ENCODE results near the gene THEMIS.

The THEMIS gene

DNA sequence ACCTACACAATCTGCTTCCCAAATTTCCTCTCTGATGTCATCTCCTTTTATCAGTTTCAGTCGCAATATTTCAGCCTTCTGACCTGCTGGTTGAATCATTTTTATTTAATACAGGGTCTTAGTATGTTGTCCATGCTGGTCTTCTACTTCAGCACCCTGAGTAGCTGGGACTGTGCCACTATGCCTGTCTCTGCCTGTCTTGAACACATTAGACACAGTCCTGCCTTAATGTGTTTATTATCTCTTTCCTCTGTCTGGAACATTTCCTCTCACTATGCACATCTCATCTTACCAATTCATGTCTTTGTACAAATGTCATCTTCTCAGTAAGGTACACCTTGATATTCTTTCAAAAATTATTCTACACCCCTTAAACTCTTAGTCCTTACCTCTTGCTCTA is 106.5 kb downstream of the THEMIS start:
- no peak for DNase-seq (ENCODE audit: low spot score)

- no peak for DNase-seq (ENCODE audit: low spot score)
These were observed 107.5 kb downstream of the THEMIS start for GRCh38 chr6:127793396-127793795.

DNA sequence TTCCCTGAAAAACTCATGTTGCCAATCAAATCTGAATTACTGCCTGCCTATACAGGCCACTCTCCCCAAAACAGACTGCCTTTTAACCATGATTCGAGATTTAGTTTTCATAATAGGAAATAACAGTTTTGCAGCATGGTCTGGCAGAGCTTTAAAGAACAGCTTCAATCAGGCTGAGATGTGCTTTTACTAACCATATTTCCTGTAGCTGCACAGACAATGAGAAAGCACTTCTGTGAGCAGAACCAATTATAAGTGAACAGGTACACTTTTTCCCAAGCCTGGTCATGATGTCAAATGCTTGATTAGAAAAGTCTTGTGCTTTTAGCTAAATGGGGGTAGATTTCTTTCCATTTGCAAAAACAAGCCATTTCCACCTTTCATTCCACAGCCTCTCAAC is 108.2 kb downstream of the THEMIS start:
- DNase-seq (ENCODE audit: low spot score): no peak

DNA sequence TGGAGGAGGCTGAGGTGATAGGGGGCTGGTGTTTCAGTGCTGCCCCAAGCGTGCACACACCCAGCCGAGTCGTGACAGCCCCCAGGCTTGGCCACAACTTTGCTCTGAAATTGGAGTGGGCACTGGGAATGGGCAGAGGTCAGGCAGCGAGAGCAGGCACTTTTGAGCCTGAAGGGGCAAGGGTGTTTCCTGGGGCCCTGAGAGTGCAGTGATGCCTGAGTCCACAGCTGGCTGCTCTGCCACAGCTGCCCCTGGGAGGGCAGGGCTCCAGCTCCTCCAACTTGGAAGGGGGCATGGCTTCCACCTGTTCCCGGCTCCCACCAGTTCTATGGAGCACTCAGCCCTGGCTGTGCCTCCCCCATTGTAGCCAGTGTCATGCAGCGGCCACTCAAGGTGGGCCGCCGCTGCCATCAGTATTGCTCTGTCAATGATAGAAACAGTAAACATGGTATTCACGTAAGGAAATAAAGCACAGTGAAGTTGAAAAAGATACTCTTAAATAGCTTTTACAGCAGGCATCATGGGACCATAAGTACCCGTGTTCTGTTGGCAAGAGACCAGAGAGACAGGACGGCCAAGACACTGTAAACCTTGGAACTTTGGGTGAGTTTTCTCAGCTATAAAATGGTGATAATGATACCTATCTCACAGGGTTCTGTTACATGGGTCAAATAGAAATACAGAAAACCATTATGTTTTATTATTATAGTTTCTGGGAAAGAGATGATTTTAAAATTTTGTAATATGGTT is 108.9 kb downstream of the THEMIS start:
- DNase-seq (ENCODE audit: low spot score): no peak

- no peak for DNase-seq (ENCODE audit: low spot score)
These were observed 110.3 kb downstream of the THEMIS start for GRCh38 chr6:127790571-127790970.

DNA sequence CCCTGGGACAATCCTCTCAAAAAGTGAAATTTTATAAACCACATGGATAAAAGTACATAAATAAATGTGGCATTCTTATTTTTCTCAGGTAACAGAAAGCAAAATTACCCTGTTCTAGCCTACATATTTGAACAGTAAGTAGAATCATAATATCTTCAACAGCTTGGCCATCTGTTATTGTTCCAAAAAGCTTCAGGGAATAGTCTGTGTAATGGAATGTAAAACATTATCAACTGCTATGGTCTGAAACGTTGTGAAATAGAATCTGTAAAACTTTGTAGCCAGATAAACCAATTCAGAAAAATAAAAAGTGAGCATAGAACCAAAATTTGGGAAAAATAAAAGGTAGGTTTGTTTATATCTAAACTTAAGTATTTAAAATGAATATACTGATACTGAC is 114.7 kb downstream of the THEMIS start:
- no peak for DNase-seq (ENCODE audit: low spot score)

GRCh38 chr6:127784468-127784867 is 116.4 kb downstream of the THEMIS start:
- no peak for DNase-seq (ENCODE audit: low spot score)

DNA sequence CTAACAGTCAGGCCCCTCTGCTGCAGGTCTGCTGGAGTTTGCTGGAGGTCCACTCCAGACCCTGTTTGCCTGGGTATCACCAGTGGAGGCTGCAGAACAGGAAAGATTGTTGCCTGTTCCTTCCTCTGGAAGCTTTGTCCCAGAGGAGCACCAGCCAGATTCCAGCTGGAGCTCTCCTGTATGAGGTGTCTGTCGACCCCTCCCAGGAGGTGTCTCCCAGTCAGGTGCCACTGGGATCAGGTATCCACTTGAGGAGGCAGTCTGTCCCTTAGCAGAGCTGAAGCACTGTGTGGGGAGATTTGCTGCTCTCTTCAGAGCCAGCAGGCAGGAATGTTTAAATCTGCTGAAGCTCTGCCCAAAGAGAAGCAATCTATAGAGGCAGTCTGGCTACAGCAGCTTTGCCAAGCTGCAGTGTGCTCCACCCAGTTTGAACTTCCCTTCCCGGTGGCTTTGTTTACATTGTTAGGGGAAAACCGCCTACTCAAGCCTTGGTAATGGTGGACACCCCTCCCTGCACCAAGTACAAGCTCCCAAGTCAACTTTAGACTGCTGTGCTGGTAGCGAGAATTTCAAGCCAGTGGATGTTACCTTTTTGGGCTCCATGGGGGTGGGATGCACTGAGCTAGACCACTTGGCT is 119.1 kb downstream of the THEMIS start:
- peak; percentile 3 for DNase-seq (ENCODE audit: low spot score)

DNA sequence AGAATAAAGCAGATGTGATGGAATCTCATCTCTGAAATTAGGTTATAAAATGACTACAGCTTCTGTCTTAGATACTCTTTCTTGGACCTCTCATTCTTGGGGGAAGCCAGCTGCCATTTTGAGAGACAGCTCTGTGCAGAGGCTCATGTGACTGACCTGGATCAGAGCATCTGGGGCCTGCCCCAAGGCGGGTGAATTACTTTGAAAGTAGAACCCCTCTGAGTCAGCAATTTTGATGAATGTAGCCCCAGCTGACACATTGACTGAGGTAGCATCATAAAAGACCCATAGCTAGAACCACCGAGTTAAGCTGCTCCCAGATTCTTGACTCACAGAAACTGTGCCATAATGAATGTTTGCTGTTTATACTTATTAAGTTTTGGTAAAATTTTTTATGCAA is 124.5 kb downstream of the THEMIS start:
- DNase-seq (ENCODE audit: low spot score): no peak

GRCh38 chr6:127775371-127775770 is 125.5 kb downstream of the THEMIS start:
- DNase-seq (ENCODE audit: low spot score): no peak

DNA sequence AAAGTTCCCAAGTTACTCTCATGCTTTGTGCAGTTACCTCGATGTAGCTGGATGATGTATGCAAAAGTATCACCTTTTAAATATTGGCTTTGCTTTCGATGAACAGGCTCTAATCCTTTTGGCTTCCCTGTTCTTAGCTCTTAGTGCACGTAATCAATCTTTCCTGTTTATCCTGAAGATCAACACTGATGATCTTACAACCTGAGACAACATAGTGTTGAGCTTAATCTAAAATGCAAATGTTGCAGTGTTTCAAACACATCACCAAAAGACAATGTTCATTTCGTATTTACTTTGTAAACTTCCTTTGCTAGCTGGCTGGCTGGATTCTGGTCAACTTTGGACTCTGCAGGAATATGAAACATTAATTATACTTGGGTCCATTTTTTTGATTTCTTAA is 132.1 kb downstream of the THEMIS start:
- no peak for DNase-seq (ENCODE audit: low spot score)

DNA sequence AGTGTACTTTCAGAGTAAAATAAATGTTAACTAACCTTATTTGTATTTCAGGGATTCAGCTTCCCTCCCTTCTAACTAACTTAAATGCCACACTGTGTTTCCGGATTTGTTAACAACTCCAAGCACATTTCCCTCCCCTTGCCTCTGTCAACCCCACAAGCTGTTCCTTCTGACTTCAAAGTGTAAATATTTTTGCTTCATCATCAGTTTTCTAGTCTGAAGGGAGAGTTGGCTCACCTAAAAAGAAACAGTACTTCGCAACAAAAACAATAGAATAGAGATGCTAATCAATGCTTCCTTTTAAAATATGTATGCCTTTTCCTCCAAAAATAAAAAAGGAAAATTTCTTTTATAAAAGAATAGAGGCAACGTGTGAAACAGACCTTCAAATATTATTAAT is 132.6 kb downstream of the THEMIS start:
- no peak for DNase-seq (ENCODE audit: low spot score)

DNA sequence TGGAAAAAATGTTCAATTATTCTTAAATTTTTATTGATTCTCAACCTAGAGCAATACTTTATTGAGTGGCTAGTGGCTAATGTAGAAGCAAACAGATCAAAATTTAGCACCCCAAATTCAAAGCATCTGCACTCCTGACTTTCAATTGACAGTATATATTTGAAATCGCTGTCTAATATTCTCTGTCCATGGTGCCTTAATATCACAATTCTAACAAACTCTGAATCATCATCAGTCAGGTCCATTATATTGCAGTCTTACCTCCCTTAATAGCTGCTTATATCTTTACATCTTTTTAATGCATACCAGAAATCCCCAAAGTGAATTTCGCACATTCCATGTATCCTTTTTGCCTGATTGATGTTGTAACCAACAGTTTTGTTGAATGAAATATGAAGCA is 134.9 kb downstream of the THEMIS start:
- DNase-seq (ENCODE audit: low spot score): no peak

- no peak for DNase-seq (ENCODE audit: low spot score)
These were observed 138.6 kb downstream of the THEMIS start for GRCh38 chr6:127762284-127762683.

- no peak for DNase-seq (ENCODE audit: low spot score)
These were observed 139.8 kb downstream of the THEMIS start for GRCh38 chr6:127761084-127761483.

DNA sequence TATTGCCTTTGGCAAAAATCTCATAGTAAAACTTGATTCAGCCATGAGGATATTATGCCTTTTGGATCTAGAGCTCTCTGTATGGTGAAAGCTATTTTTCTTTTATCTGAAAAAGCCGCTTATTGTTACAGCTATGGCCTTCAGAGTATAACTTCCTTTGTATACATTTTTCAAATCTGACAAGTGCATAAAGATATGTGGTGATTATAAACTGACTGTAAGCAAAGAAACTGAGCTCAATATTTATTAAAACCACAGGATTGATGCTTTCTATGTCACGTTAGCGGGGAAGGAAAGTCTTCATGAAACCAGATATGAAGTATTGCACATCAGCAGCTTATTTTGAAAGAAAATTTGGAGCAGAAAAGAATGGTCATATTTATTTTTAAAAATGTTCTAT is 151.8 kb downstream of the THEMIS start:
- DNase-seq (ENCODE audit: low spot score): no peak

DNA sequence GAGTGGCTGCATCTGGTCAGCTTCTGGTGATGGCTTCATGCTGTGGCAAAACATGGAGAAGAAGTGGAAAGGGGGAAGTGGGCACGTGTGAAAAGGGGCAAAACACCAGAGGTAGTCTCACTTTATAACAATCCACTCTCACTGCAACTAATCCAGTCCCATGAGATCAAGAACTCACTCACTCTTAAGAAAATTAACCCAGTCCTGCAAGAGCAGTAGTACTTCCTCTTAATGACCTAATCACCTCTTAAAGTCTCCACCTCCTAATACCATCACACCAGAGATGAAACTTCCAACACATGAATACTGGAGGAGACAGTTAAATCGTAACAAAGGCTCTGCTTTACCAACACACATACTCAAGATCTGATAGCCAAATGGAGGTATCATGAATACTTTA is 152.6 kb downstream of the THEMIS start:
- no peak for DNase-seq (ENCODE audit: low spot score)

GRCh38 chr6:127738423-127738822 is 162.4 kb downstream of the THEMIS start:
- DNase-seq (ENCODE audit: low spot score): no peak

DNA sequence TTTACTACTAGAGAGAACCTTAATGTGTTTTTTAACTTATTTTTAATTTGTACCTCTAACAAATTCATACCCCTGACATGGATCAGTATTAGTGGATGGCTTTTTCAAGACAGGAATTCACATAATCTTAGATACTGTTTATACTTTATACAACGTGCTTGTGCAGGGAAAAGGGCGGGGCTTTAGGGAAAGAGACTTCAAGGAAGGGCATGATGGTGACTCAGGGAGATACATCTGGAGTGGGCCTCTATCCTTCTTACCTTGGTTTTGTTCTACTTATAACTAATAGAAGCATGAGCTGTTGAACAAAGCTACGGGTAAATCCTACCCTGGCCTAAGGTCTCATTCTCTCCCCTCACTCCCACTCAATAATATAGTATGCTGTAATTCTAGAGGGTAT is 163.1 kb downstream of the THEMIS start:
- no peak for DNase-seq (ENCODE audit: low spot score)

GRCh38 chr6:127737009-127737486 is 163.8 kb downstream of the THEMIS start:
- peak; percentile 79 for DNase-seq (ENCODE audit: low spot score)

- no peak for DNase-seq (ENCODE audit: low spot score)
These were observed 167.9 kb downstream of the THEMIS start for GRCh38 chr6:127732927-127733326.

- DNase-seq (ENCODE audit: low spot score): no peak
These were observed 173.5 kb downstream of the THEMIS start for GRCh38 chr6:127727260-127727953.

DNA sequence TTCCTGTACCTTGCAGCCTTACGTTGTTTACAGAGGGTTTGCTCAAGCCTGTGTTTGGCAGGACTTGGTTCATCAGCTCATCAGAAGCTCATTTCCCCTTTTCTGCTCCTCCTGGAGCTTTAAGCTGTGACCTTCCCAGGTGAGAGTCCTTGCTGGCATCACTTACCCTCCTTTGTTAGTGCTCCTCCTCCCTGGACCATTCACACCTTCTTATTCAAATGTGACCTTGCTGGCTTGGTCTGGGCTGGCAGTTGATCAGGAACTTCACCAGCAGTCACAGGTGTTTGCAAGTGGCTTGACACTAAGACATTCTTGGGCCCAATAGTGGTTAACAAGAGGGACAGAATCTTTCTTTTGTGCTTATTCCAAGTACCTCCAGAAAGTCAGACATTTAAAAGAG is 175.0 kb downstream of the THEMIS start:
- no peak for DNase-seq (ENCODE audit: low spot score)
